MM.1S (cell line): ENCODE results near the gene TENM4.
A peak's percentile ranks its signal among the peaks of the same experiment; 100 is the strongest.

Experiments
- DNase-seq: peaks from one replicate; pipeline ENCODE4 v3.0.0-alpha.2; 2015
- H2AFZ ChIP-seq: fragments of 300-600 bp; sonication (generic); 2 replicates; pipeline ENCODE4 v1.6.0; 2016; ENCODE audit warnings: antibody characterized with exemption, low read length
- H3F3A ChIP-seq: fragments of 300-600 bp; sonication (generic); 2 replicates; pipeline ENCODE4 v1.6.1; 2016; ENCODE audit warnings: mild to moderate bottlenecking, antibody characterized with exemption, low read length, moderate library complexity, mixed read lengths; ENCODE audit not compliant: insufficient read depth
- H3K27ac ChIP-seq: fragments of 300-600 bp; sonication (generic); 2 replicates; pipeline ENCODE4 v1.5.1; 2016; ENCODE audit warnings: mild to moderate bottlenecking, low read length
- H3K27me3 ChIP-seq: fragments of 300-600 bp; sonication (generic); replicated peaks from 2 replicates; pipeline ENCODE4 v1.6.0; 2016; ENCODE audit warnings: low read length; ENCODE audit not compliant: insufficient read depth
- H3K36me3 ChIP-seq: fragments of 300-600 bp; sonication (generic); replicated peaks from 2 replicates; pipeline ENCODE4 v1.6.1; 2016; ENCODE audit warnings: mild to moderate bottlenecking, low read length, mixed read lengths; ENCODE audit not compliant: insufficient read depth
- H3K4me1 ChIP-seq: fragments of 300-600 bp; sonication (generic); 2 replicates; pipeline ENCODE4 v1.6.1; 2016; ENCODE audit warnings: low read length, mixed read lengths
- H3K4me2 ChIP-seq: fragments of 300-600 bp; sonication (generic); 2 replicates; pipeline ENCODE4 v1.6.0; 2016; ENCODE audit warnings: low read depth, low read length
- H3K4me3 ChIP-seq: fragments of 300-600 bp; sonication (generic); 2 replicates; pipeline ENCODE4 v1.5.1; 2016; ENCODE audit warnings: low read length, mixed read lengths
- H3K79me2 ChIP-seq: fragments of 300-600 bp; sonication (generic); 2 replicates; pipeline ENCODE4 v1.6.1; 2016; ENCODE audit warnings: mixed run types, low read length, mixed read lengths
- H3K9ac ChIP-seq: fragments of 300-600 bp; sonication (generic); 2 replicates; pipeline ENCODE4 v1.6.1; 2016; ENCODE audit warnings: low read length, mixed read lengths
- H3K9me2 ChIP-seq: fragments of 300-600 bp; sonication (generic); replicated peaks from 2 replicates; pipeline ENCODE4 v1.6.1; 2016; ENCODE audit warnings: mild to moderate bottlenecking, low read length, mixed read lengths; ENCODE audit not compliant: insufficient read depth
- H3K9me3 ChIP-seq: fragments of 300-600 bp; sonication (generic); replicated peaks from 2 replicates; pipeline ENCODE4 v1.6.1; 2016; ENCODE audit warnings: mild to moderate bottlenecking, low read length, mixed read lengths; ENCODE audit not compliant: insufficient read depth
- H4K20me1 ChIP-seq: fragments of 300-600 bp; sonication (generic); 2 replicates; pipeline ENCODE4 v1.6.1; 2016; ENCODE audit warnings: mild to moderate bottlenecking, low read length, moderate library complexity, mixed read lengths; ENCODE audit not compliant: insufficient read depth
- CTCF ChIP-seq: fragments of 300-600 bp; sonication (generic); IDR thresholded peaks from 2 replicates; pipeline ENCODE4 v1.5.1; 2016; ENCODE audit warnings: antibody characterized with exemption, low read length, mixed read lengths
- EZH2 ChIP-seq: fragments of 300-600 bp; sonication (generic); optimal IDR thresholded peaks from 2 replicates; pipeline ENCODE3; 2017; ENCODE audit warnings: low read depth, mild to moderate bottlenecking, antibody characterized with exemption, low read length, mixed read lengths
- EZH2phosphoT487 ChIP-seq: fragments of 300-600 bp; sonication (generic); IDR thresholded peaks from 2 replicates; pipeline ENCODE4 v1.6.1; 2018; ENCODE audit warnings: antibody characterized with exemption, low read length

The TENM4 gene

GRCh38 chr11:79412761-79413160 lies 28.1 kb downstream of the TENM4 start:
- H3K4me2 ChIP-seq, result no peak overlapping the region

GRCh38 chr11:79409330-79409729 lies 31.5 kb downstream of the TENM4 start:
- H3K79me2 ChIP-seq, result no peaks in the 10 kb centered on the region
- H3K36me3 ChIP-seq, result no peaks in the 10 kb centered on the region
- no peaks in the 10 kb centered on the region for H3K9me2 ChIP-seq
- H3K9me3 ChIP-seq, result no peaks in the 10 kb centered on the region
- H3K9ac ChIP-seq, result no peak overlapping the region
- peaks cover 6% of the 10 kb centered on the region; the same call in 1 of the 2 replicates for H3K4me1 ChIP-seq
- H3K27me3 ChIP-seq, result no peaks in the 10 kb centered on the region
- no peaks in the 10 kb centered on the region for H4K20me1 ChIP-seq
- H2AFZ ChIP-seq, result no peak overlapping the region
- no peaks in the 10 kb centered on the region for H3F3A ChIP-seq
- no peak overlapping the region for H3K4me2 ChIP-seq
- TF ChIP-seq EZH2 (no peak), EZH2phosphoT487 (no peak), CTCF (no peak)
- no peak for DNase-seq
- no peak overlapping the region for H3K4me3 ChIP-seq
- no peak overlapping the region for H3K27ac ChIP-seq

More at GRCh38 chr11:79412761-79413160, 28.1 kb downstream of the TENM4 start:
- TF ChIP-seq CTCF (no peak), EZH2 (no peak), EZH2phosphoT487 (no peak)
- Histone ChIP-seq H4K20me1 (no peaks in the 10 kb centered on the region), H3K9me3 (no peaks in the 10 kb centered on the region), H3K4me1 (no peaks in the 10 kb centered on the region), H3K9ac (no peak overlapping the region), H3K27me3 (no peaks in the 10 kb centered on the region), H3K27ac (no peak overlapping the region), H3K9me2 (no peaks in the 10 kb centered on the region), H3K4me3 (no peak overlapping the region), H3F3A (no peaks in the 10 kb centered on the region), H2AFZ (no peak overlapping the region), H3K79me2 (no peaks in the 10 kb centered on the region), H3K36me3 (no peaks in the 10 kb centered on the region)
- no peak for DNase-seq

GRCh38 chr11:79406376-79406775 lies 34.5 kb downstream of the TENM4 start:
- Histone ChIP-seq H3K79me2 (no peaks in the 10 kb centered on the region), H3K36me3 (no peaks in the 10 kb centered on the region), H3F3A (no peaks in the 10 kb centered on the region), H3K9me2 (no peaks in the 10 kb centered on the region), H3K9me3 (no peaks in the 10 kb centered on the region), H3K27me3 (no peaks in the 10 kb centered on the region), H3K4me3 (no peak overlapping the region), H4K20me1 (no peaks in the 10 kb centered on the region), H2AFZ (no peak overlapping the region), H3K9ac (no peak overlapping the region), H3K4me1 (peaks cover 6% of the 10 kb centered on the region; the same call in 1 of the 2 replicates), H3K27ac (no peak overlapping the region), H3K4me2 (no peak overlapping the region)
- TF ChIP-seq EZH2 (no peak), EZH2phosphoT487 (no peak), CTCF (no peak)
- peak; percentile 31 for DNase-seq
